ES-I3 (cell line): ENCODE results near the gene PIK3AP1.
"Not testable (repeated sequence)": the region's sequence is repeated elsewhere in the genome, so short reads cannot be mapped to it uniquely, and the experiment has no call there.

Experiments used
- H3K36me3 ChIP-seq: 2 replicates; pipeline ENCODE4 v1.6.1; 2013; ENCODE audit warnings: mild to moderate bottlenecking, low read length, control low read depth, moderate library complexity; ENCODE audit not compliant: insufficient read depth
- H3K4me1 ChIP-seq: 2 replicates; pipeline ENCODE4 v1.6.1; 2013; ENCODE audit warnings: mild to moderate bottlenecking, control low read depth, low read length; ENCODE audit not compliant: insufficient read depth
- H3K9ac ChIP-seq: 2 replicates; pipeline ENCODE4 v1.6.1; 2013; ENCODE audit warnings: low read depth, mild to moderate bottlenecking, low read length, moderate library complexity
- H3K9me3 ChIP-seq: 2 replicates; pipeline ENCODE4 v1.6.1; 2013; ENCODE audit warnings: mild to moderate bottlenecking, low read length, moderate library complexity; ENCODE audit not compliant: control insufficient read depth, insufficient read depth

PIK3AP1 gene

GRCh38 chr10:96720422-96721206 is at the start of gene PIK3AP1:
PIK3AP1 (minus strand) TSS chr10:96720514; CDS start chr10:96720394, 120 bp downstream.
- Histone ChIP-seq H3K4me1 (no peaks in the 10 kb centered on the region), H3K9me3 (no peaks in the 10 kb centered on the region), H3K9ac (peak within 1 kb of the TSS; percentile 91), H3K36me3 (no peaks in the 10 kb centered on the region)

- no peak overlapping the region for H3K9ac ChIP-seq
- H3K36me3 ChIP-seq, result no peaks in the 10 kb centered on the region; the same call in 1 of the 2 replicates
- H3K9me3 ChIP-seq, result peaks cover 22% of the 10 kb centered on the region
- H3K4me1 ChIP-seq, result no peaks in the 10 kb centered on the region
Observed at GRCh38 chr10:96768136-96768535, 47.8 kb upstream of the PIK3AP1 start.

GRCh38 chr10:96767611-96768010 is 47.3 kb upstream of the PIK3AP1 start:
- no peaks in the 10 kb centered on the region for H3K4me1 ChIP-seq
- no peak overlapping the region for H3K9ac ChIP-seq
- H3K36me3 ChIP-seq, result no peaks in the 10 kb centered on the region; the same call in 1 of the 2 replicates
- H3K9me3 ChIP-seq, result peaks cover 21% of the 10 kb centered on the region

- Histone ChIP-seq H3K4me1 (no peaks in the 10 kb centered on the region), H3K9ac (no peak overlapping the region), H3K9me3 (peaks cover 10% of the 10 kb centered on the region; the same call in 1 of the 2 replicates), H3K36me3 (no peaks in the 10 kb centered on the region; the same call in 1 of the 2 replicates)
Observed at GRCh38 chr10:96765406-96766240, 45.3 kb upstream of the PIK3AP1 start.

- no peaks in the 10 kb centered on the region for H3K4me1 ChIP-seq
- H3K9me3 ChIP-seq, result peaks cover 7% of the 10 kb centered on the region; the same call in 1 of the 2 replicates
- H3K9ac ChIP-seq, result no peak overlapping the region
- no peaks in the 10 kb centered on the region; the same call in 1 of the 2 replicates for H3K36me3 ChIP-seq
Observed at GRCh38 chr10:96764425-96765060, 44.2 kb upstream of the PIK3AP1 start.

- Histone ChIP-seq H3K36me3 (peaks cover 2% of the 10 kb centered on the region; the same call in 1 of the 2 replicates), H3K4me1 (no peaks in the 10 kb centered on the region), H3K9ac (no peak overlapping the region), H3K9me3 (no peaks in the 10 kb centered on the region)
Observed at GRCh38 chr10:96758423-96758822, 38.1 kb upstream of the PIK3AP1 start.

GRCh38 chr10:96756111-96756903 is 36.0 kb upstream of the PIK3AP1 start:
- H3K9ac ChIP-seq, result no peak overlapping the region
- H3K4me1 ChIP-seq, result no peaks in the 10 kb centered on the region

GRCh38 chr10:96753956-96754355 is 33.6 kb upstream of the PIK3AP1 start:
- no peaks in the 10 kb centered on the region for H3K9me3 ChIP-seq
- no peaks in the 10 kb centered on the region for H3K4me1 ChIP-seq
- no peak overlapping the region for H3K9ac ChIP-seq
- peaks cover 3% of the 10 kb centered on the region; the same call in 1 of the 2 replicates for H3K36me3 ChIP-seq

More at GRCh38 chr10:96756111-96756903, 36.0 kb upstream of the PIK3AP1 start:
- peaks cover 3% of the 10 kb centered on the region; the same call in 1 of the 2 replicates for H3K36me3 ChIP-seq
- H3K9me3 ChIP-seq, result no peaks in the 10 kb centered on the region

- H3K9ac ChIP-seq, result no peak overlapping the region
- H3K4me1 ChIP-seq, result no peaks in the 10 kb centered on the region
- H3K9me3 ChIP-seq, result no peaks in the 10 kb centered on the region
- peaks cover 3% of the 10 kb centered on the region; the same call in 1 of the 2 replicates for H3K36me3 ChIP-seq
Observed at GRCh38 chr10:96752375-96752774, 32.1 kb upstream of the PIK3AP1 start.

- H3K9me3 ChIP-seq, H3K4me1 ChIP-seq, H3K9ac ChIP-seq: not testable (repeated sequence)
- peaks cover 12% of the 10 kb centered on the region; the same call in 1 of the 2 replicates for H3K36me3 ChIP-seq
Observed at GRCh38 chr10:96750316-96750715, 30.0 kb upstream of the PIK3AP1 start.

- Histone ChIP-seq H3K4me1 (no peaks in the 10 kb centered on the region), H3K36me3 (peaks cover 9% of the 10 kb centered on the region; the same call in 1 of the 2 replicates), H3K9me3 (no peaks in the 10 kb centered on the region), H3K9ac (no peak overlapping the region)
Observed at GRCh38 chr10:96747734-96748550, 27.6 kb upstream of the PIK3AP1 start.

GRCh38 chr10:96746503-96746902 is 26.2 kb upstream of the PIK3AP1 start:
- Histone ChIP-seq H3K9me3 (no peaks in the 10 kb centered on the region), H3K9ac (no peak overlapping the region), H3K4me1 (peaks cover 3% of the 10 kb centered on the region; the same call in 1 of the 2 replicates), H3K36me3 (peaks cover 9% of the 10 kb centered on the region; the same call in 1 of the 2 replicates)

- Histone ChIP-seq H3K4me1 (peaks cover 4% of the 10 kb centered on the region), H3K36me3 (peaks cover 9% of the 10 kb centered on the region; the same call in 1 of the 2 replicates)
Observed at GRCh38 chr10:96745950-96746349, 25.6 kb upstream of the PIK3AP1 start.

More at GRCh38 chr10:96745950-96746349, 25.6 kb upstream of the PIK3AP1 start:
- Histone ChIP-seq H3K9me3 (no peaks in the 10 kb centered on the region), H3K9ac (no peak overlapping the region)
